Lung (tissue), 12 donors: ENCODE results near the gene SGO2. TPM values are rescaled to one million over a fixed set of nuclear protein-coding genes. Genes with fewer than 3 reads are reported as not detected.
A peak's percentile ranks its signal among the peaks of the same experiment; 100 is the strongest.

ENCODE experiments used
- ATAC-seq: fragments of 200-7000 bp; cut with Tn5 transposase; one replicate; pipeline ENCODE4 v1.9.1; 2020; ENCODE audit warnings: moderate number of reproducible peaks; ENCODE audit not compliant: insufficient read depth, low FRiP score
- DNase-seq, 3 donors: peaks; one replicate each; pipeline ENCODE4 v3.0.0-alpha.2; 2013 to 2017
- H3K27ac ChIP-seq, 2 donors: one replicate each; pipeline ENCODE4 v1.5.1; 2013; ENCODE audit warnings: mild to moderate bottlenecking in 2 of 2, moderate library complexity in 2 of 2, control low read depth in 1 of 2, inconsistent platforms in 1 of 2, low read depth in 1 of 2, low read length in 1 of 2
- H3K27me3 ChIP-seq, 3 donors: one replicate each; pipeline ENCODE4 v1.5.1; 2013; ENCODE audit warnings: low read length in 2 of 3; ENCODE audit not compliant: control insufficient read depth in 3 of 3, insufficient read depth in 3 of 3
- H3K36me3 ChIP-seq, 4 donors: one replicate each; pipeline ENCODE4 v1.5.1; 2013; ENCODE audit warnings: low read length in 4 of 4, mild to moderate bottlenecking in 1 of 4, moderate library complexity in 1 of 4; ENCODE audit not compliant: control insufficient read depth in 4 of 4, insufficient read depth in 4 of 4
- H3K4me1 ChIP-seq, 5 donors: one replicate each; pipeline ENCODE4 v1.5.1; 2013; ENCODE audit warnings: low read length in 5 of 5, mild to moderate bottlenecking in 2 of 5, moderate library complexity in 1 of 5; ENCODE audit not compliant: control insufficient read depth in 5 of 5, insufficient read depth in 5 of 5
- H3K4me3 ChIP-seq: one replicate; pipeline ENCODE4 v1.5.1; 2013; ENCODE audit warnings: mild to moderate bottlenecking, control low read depth, moderate library complexity
- H3K9ac ChIP-seq, 2 donors: one replicate each; pipeline ENCODE4 v1.5.1; 2013; ENCODE audit warnings: low read length in 2 of 2, control low read depth in 1 of 2; ENCODE audit not compliant: insufficient read depth in 1 of 2
- H3K9me3 ChIP-seq, 4 donors: one replicate each; pipeline ENCODE4 v1.5.1; 2013; ENCODE audit warnings: low read length in 3 of 4, mild to moderate bottlenecking in 1 of 4, moderate library complexity in 1 of 4; ENCODE audit not compliant: control insufficient read depth in 4 of 4, insufficient read depth in 3 of 4
- CTCF ChIP-seq: IDR thresholded peaks from 2 replicates; pipeline ENCODE4 v1.5.1; 2012; ENCODE audit warnings: mild to moderate bottlenecking; ENCODE audit errors: control extremely low read depth, extremely low read depth
- WGBS, 2 donors: extraction: QIAGEN DNeasy Blood & Tissue Kit; methylation state at CpG; one replicate each; pipeline ENCODE4 v1.1.7; 2013; 5-methylcytosine and 5-hydroxymethylcytosine counted together
- polyA plus RNA-seq, 2 donors: library from polyadenylated mRNA; stranded (reverse); fragments of 200-250 nt; gene quantifications; one replicate each; pipeline ENCODE4 v1.2.1, GENCODE V29; 2013
- total RNA-seq, 2 donors: library from RNA; depleted of rRNA in 1 of 2; stranded (reverse); fragments of >200 nt in 1 of 2; gene quantifications; one replicate each; pipeline ENCODE4 v1.2.1, GENCODE V29; 2014 to 2021
- donor health status: control.
- donor health status: control.
- donor health status: Bipolar disorder and iron deficiency.
- donor health status: healthy.
- donor health status: DM: yes; HTN: yes; CAD: no.

Gene SGO2
- total and polyA plus RNA-seq, 4 donors: 0.57 to 7.2 (median 2.0) TPM

- no peaks in the 10 kb centered on the region for H3K27me3 ChIP-seq
- H3K4me1 ChIP-seq: peaks cover 0 to 20% (median 0%) of the 10 kb centered on the region in 5 donors
- H3K9ac ChIP-seq: no peak overlapping the region
- no peak overlapping the region for H3K4me3 ChIP-seq
- TF ChIP-seq CTCF: no peak
- peaks cover 0 to 5% (median 0%) of the 10 kb centered on the region in 4 donors for H3K9me3 ChIP-seq
- ATAC-seq (no peak), DNase-seq (no peak)
- H3K27ac ChIP-seq: no peak overlapping the region
- H3K36me3 ChIP-seq: peaks cover 0 to 11% (median 0%) of the 10 kb centered on the region in 4 donors
- 59 to 83% methylated on average over 3 of the region's 3 CpGs for WGBS, 2 donors
These were observed 69.9 kb downstream of the SGO2 start for GRCh38 chr2:200595913-200596312.

GRCh38 chr2:200596774-200597570 lies 71.0 kb downstream of the SGO2 start:
- Histone ChIP-seq H3K36me3 (peaks cover 0 to 11% (median 0%) of the 10 kb centered on the region in 4 donors), H3K4me3 (no peak overlapping the region), H3K4me1 (peaks cover 0 to 18% (median 0%) of the 10 kb centered on the region in 5 donors), H3K9ac (no peak overlapping the region), H3K27me3 (no peaks in the 10 kb centered on the region), H3K27ac (no peak overlapping the region), H3K9me3 (peaks cover 0 to 5% (median 0%) of the 10 kb centered on the region in 4 donors)
- no peak for TF ChIP-seq CTCF
- ATAC-seq (no peak), DNase-seq (peak in 1 of 3 donors; percentile 29)
- WGBS, 2 donors: 73 to 87% methylated on average over 5 of the region's 5 CpGs

GRCh38 chr2:200599206-200599605 lies 73.2 kb downstream of the SGO2 start:
- TF ChIP-seq CTCF: no peak
- Histone ChIP-seq H3K27ac (no peak overlapping the region), H3K27me3 (no peaks in the 10 kb centered on the region), H3K36me3 (peaks cover 0 to 18% (median 5%) of the 10 kb centered on the region in 4 donors), H3K9ac (no peak overlapping the region), H3K9me3 (peaks cover 0 to 4% (median 0%) of the 10 kb centered on the region in 4 donors), H3K4me3 (no peak overlapping the region), H3K4me1 (peaks cover 0 to 6% (median 0%) of the 10 kb centered on the region in 5 donors)
- DNase-seq: no peak
- no peak for ATAC-seq
- WGBS, 2 donors: 73 to 89% methylated on average over 3 of the region's 3 CpGs
